Osteoblast (primary cell): ENCODE measurements around the gene LHX2. TPM values are rescaled to one million over a fixed set of nuclear protein-coding genes. Genes with fewer than 3 reads are reported as not detected.

ENCODE experiments used
- DNase-seq: peaks from one replicate; pipeline ENCODE4 v3.0.0; 2011; ENCODE audit warnings: low spot score, mixed read lengths; ENCODE audit not compliant: insufficient read length; ENCODE audit errors: missing footprints
- H2AFZ ChIP-seq: 2 replicates; pipeline ENCODE4 v1.6.0; 2011; ENCODE audit warnings: mild to moderate bottlenecking, low read length
- H3K27ac ChIP-seq: 2 replicates; pipeline ENCODE4 v1.5.1; 2011; ENCODE audit warnings: mild to moderate bottlenecking, low read depth, low read length, moderate library complexity
- H3K27me3 ChIP-seq: 2 replicates; pipeline ENCODE4 v1.6.0; 2012; ENCODE audit warnings: mild to moderate bottlenecking, control low read depth, inconsistent platforms, low read length, moderate library complexity; ENCODE audit not compliant: insufficient read depth
- H3K36me3 ChIP-seq: 2 replicates; pipeline ENCODE4 v1.5.1; 2011; ENCODE audit warnings: mild to moderate bottlenecking, low read length, control low read depth, moderate library complexity; ENCODE audit not compliant: insufficient read depth
- H3K4me1 ChIP-seq: 2 replicates; pipeline ENCODE4 v1.5.1; 2011; ENCODE audit warnings: mild to moderate bottlenecking, low read length, control low read depth, moderate library complexity; ENCODE audit not compliant: insufficient read depth
- H3K4me2 ChIP-seq: 2 replicates; pipeline ENCODE4 v1.6.0; 2011; ENCODE audit warnings: mild to moderate bottlenecking, low read length; ENCODE audit not compliant: insufficient read depth
- H3K4me3 ChIP-seq: fragments of 200-600 bp; sonication (generic); 3 replicates; pipeline ENCODE4 v1.5.1; 2012; ENCODE audit warnings: mild to moderate bottlenecking, low read length, inconsistent platforms; ENCODE audit not compliant: insufficient read depth
- H3K79me2 ChIP-seq: 2 replicates; pipeline ENCODE4 v1.6.0; 2012; ENCODE audit warnings: mild to moderate bottlenecking, low read length, control low read depth, inconsistent platforms; ENCODE audit not compliant: insufficient read depth
- H3K9me3 ChIP-seq: 2 replicates; pipeline ENCODE4 v1.5.1; 2011; ENCODE audit warnings: low read depth, low read length, control low read depth
- H4K20me1 ChIP-seq: 2 replicates; pipeline ENCODE4 v1.6.0; 2012; ENCODE audit warnings: mild to moderate bottlenecking, low read length, control low read depth; ENCODE audit not compliant: insufficient read depth
- CTCF ChIP-seq: IDR thresholded peaks from 2 replicates; pipeline ENCODE4 v1.5.1; 2011; ENCODE audit warnings: mild to moderate bottlenecking, low read depth, low read length, moderate library complexity; ENCODE audit errors: extremely low read depth
- total RNA-seq: library from RNA; depleted of rRNA; stranded (reverse); fragments of >200 nt; gene quantifications from 2 replicates; pipeline ENCODE4 v1.2.3, GENCODE V29; 2012

LHX2 gene
- total RNA-seq, 1 donor = not detected

GRCh38 chr9:124010665-124011321 is 775 bp upstream of the LHX2 start:
- Histone ChIP-seq H3K4me2 (peak overlapping the region; percentile 68), H3K27me3 (peaks cover 87% of the 10 kb centered on the region), H2AFZ (no peak overlapping the region), H3K27ac (no peak overlapping the region), H4K20me1 (no peaks in the 10 kb centered on the region), H3K36me3 (no peaks in the 10 kb centered on the region), H3K4me1 (no peaks in the 10 kb centered on the region), H3K4me3 (peak overlapping the region; percentile 40), H3K9me3 (no peaks in the 10 kb centered on the region), H3K79me2 (no peaks in the 10 kb centered on the region)
- peak; percentile 96 for DNase-seq
- no peak for TF ChIP-seq CTCF

DNA sequence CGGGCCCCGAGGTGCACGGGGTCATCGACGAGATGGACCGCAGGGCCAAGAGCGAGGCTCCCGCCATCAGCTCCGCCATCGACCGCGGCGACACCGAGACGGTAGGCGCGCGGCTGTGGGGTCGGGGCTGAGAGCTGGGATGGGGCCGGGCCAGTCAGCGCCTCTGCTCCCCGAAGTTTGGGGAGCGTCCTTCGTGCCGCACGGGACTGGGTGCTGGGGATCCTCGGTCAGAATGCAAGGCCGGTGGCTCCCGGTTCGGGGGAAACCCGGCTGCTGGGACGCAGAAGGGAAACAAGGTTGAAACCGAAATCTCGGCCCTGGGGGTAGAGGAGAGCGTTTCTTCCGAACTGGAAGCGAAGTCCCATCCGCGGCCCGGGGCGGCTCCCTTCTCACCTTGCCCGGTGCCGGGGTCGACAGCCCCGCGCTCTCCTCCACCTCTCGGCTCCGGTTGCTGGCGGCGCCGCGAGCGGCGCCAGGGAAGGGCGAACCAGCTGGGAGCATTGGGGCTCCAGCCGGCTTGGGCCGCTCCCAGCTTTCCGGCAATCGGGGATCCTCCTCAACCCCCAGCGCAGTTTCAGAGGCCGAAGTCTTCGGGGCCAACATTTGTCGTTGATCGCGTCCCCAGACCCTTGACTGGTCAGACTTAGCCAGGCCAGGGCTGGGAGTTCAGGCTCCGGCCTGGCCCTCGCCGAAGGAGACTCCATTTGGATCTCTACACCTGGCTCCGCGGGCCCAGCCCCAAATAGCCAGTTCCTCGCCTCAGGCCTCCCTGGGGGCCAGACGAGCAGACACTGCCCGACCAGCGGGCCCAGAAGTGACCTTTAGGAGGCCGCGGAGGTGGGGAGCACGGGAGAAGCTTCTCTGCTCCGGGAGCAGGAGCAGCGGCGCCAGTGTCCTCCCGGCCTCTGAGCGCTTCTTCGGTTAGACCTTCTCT is 1.1 kb downstream of the LHX2 start:
- peak; percentile 78 for DNase-seq
- Histone ChIP-seq H3K4me1 (no peaks in the 10 kb centered on the region), H3K4me2 (no peak overlapping the region), H3K4me3 (no peak overlapping the region), H2AFZ (no peak overlapping the region), H3K9me3 (no peaks in the 10 kb centered on the region), H3K36me3 (no peaks in the 10 kb centered on the region), H3K79me2 (no peaks in the 10 kb centered on the region), H4K20me1 (no peaks in the 10 kb centered on the region), H3K27me3 (peaks cover 84% of the 10 kb centered on the region), H3K27ac (no peak overlapping the region)
- TF ChIP-seq CTCF = no peak

DNA sequence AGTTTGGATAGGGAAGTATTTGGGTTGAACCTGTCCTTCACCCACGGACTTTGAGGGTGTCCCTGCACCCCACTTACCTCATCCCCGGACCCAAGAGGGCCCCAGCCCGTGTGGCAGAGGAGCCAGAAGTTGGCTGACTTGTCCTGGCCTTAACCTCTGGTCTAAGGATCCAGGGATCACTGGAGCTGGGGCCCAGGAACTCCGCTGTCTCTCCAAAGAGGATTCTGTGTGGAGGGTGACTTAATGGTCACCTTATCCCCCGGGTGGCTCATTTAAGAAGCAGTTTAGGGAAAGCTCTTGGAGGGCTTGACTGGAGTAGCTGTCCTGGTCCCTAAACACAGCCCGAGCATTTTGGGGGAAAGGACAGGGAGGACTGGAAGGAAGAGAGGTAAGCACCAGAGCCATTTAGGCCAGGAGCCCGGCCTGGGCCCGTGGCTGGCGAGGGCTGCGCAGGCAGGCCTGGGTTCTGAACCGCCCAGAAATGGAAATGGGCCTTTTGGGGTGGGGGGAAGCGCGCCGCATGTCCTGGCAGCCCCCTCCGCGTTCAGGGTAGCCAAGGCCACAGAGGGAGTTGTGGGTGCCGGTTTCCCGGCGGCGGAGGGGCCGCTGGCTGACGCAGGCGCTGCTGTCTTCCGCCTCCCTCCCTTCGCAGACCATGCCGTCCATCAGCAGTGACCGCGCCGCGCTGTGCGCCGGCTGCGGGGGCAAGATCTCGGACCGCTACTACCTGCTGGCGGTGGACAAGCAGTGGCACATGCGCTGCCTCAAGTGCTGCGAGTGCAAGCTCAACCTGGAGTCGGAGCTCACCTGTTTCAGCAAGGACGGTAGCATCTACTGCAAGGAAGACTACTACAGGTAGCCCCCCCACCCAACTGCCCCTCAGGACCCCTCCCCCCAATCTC is 2.0 kb downstream of the LHX2 start:
- no peak for TF ChIP-seq CTCF
- DNase-seq = peak; percentile 85
- Histone ChIP-seq H3K27me3 (peaks cover 84% of the 10 kb centered on the region), H3K27ac (no peak overlapping the region), H3K36me3 (no peaks in the 10 kb centered on the region), H3K4me1 (no peaks in the 10 kb centered on the region), H3K4me2 (no peak overlapping the region), H3K4me3 (no peak overlapping the region), H3K79me2 (no peaks in the 10 kb centered on the region), H4K20me1 (no peaks in the 10 kb centered on the region), H2AFZ (no peak overlapping the region), H3K9me3 (no peaks in the 10 kb centered on the region)
